Activated T-helper 17 cell treated with anti-CD3 and anti-CD28 coated beads, Interleukin-2, amount 50 U/mL, for 72 hours (primary cell): ENCODE data around the gene RBM15. TPM values are rescaled to one million over a fixed set of nuclear protein-coding genes. Genes with fewer than 3 reads are reported as not detected.
A peak's percentile ranks its signal among the peaks of the same experiment; 100 is the strongest.

ENCODE experiments used
- ATAC-seq: fragments of 150-1000 bp; cut with Tn5 transposase; replicated peaks from 2 replicates; pipeline ENCODE4 v1.10.0; 2021; ENCODE audit warnings: mild to moderate bottlenecking, moderate library complexity
- H3K27ac Mint-ChIP-seq: one replicate; pipeline ENCODE4 v1.8.0; 2022; ENCODE audit warnings: mixed read lengths
- H3K27me3 Mint-ChIP-seq: one replicate; pipeline ENCODE4 v1.8.0; 2022; ENCODE audit warnings: mixed read lengths
- H3K36me3 Mint-ChIP-seq: one replicate; pipeline ENCODE4 v1.8.0; 2022; ENCODE audit warnings: low read depth, mild to moderate bottlenecking, mixed read lengths
- H3K4me1 Mint-ChIP-seq: one replicate; pipeline ENCODE4 v1.8.0; 2022; ENCODE audit warnings: mixed read lengths
- H3K4me3 Mint-ChIP-seq: one replicate; pipeline ENCODE4 v1.8.0; 2022; ENCODE audit warnings: mild to moderate bottlenecking, mixed read lengths
- H3K9me3 Mint-ChIP-seq: one replicate; pipeline ENCODE4 v1.8.0; 2022; ENCODE audit warnings: mixed read lengths
- total RNA-seq, 2 donors: library from RNA; stranded (reverse); gene quantifications; one replicate each; pipeline ENCODE4 v1.2.3, GENCODE V29; 2022

Gene RBM15
- total RNA-seq, 2 donors from 2014 or later, result 61.8 to 86.2 TPM

GRCh38 chr1:110309767-110310166, 29.4 kb upstream of the RBM15 start:
- no peak for ATAC-seq
- H3K9me3 Mint-ChIP-seq, result no peaks in the 10 kb centered on the region
- no peaks in the 10 kb centered on the region for H3K27me3 Mint-ChIP-seq
- no peaks in the 10 kb centered on the region for H3K36me3 Mint-ChIP-seq
- no peak overlapping the region for H3K4me3 Mint-ChIP-seq
- H3K27ac Mint-ChIP-seq, result no peak overlapping the region
- H3K4me1 Mint-ChIP-seq, result peaks cover 5% of the 10 kb centered on the region

GRCh38 chr1:110310300-110310699, 28.9 kb upstream of the RBM15 start:
- no peaks in the 10 kb centered on the region for H3K27me3 Mint-ChIP-seq
- no peak overlapping the region for H3K4me3 Mint-ChIP-seq
- ATAC-seq, result no peak
- H3K36me3 Mint-ChIP-seq, result no peaks in the 10 kb centered on the region
- H3K27ac Mint-ChIP-seq, result no peak overlapping the region
- H3K4me1 Mint-ChIP-seq, result peaks cover 5% of the 10 kb centered on the region
- no peaks in the 10 kb centered on the region for H3K9me3 Mint-ChIP-seq

- Mint-ChIP-seq H3K9me3 (no peaks in the 10 kb centered on the region), H3K27me3 (no peaks in the 10 kb centered on the region), H3K4me1 (peaks cover 5% of the 10 kb centered on the region), H3K27ac (no peak overlapping the region), H3K36me3 (no peaks in the 10 kb centered on the region), H3K4me3 (no peak overlapping the region)
- peak; percentile 95 for ATAC-seq
Observed at GRCh38 chr1:110312188-110313121, 26.7 kb upstream of the RBM15 start.

- Mint-ChIP-seq H3K9me3 (no peaks in the 10 kb centered on the region), H3K4me3 (no peak overlapping the region), H3K36me3 (no peaks in the 10 kb centered on the region), H3K27me3 (no peaks in the 10 kb centered on the region), H3K27ac (no peak overlapping the region), H3K4me1 (peaks cover 5% of the 10 kb centered on the region)
- no peak for ATAC-seq
Observed at GRCh38 chr1:110316735-110317134, 22.4 kb upstream of the RBM15 start.

- Mint-ChIP-seq H3K36me3 (no peaks in the 10 kb centered on the region), H3K27me3 (no peaks in the 10 kb centered on the region), H3K27ac (no peak overlapping the region), H3K4me1 (peaks cover 5% of the 10 kb centered on the region), H3K4me3 (no peak overlapping the region), H3K9me3 (no peaks in the 10 kb centered on the region)
- no peak for ATAC-seq
Observed at GRCh38 chr1:110318046-110318445, 21.1 kb upstream of the RBM15 start.

GRCh38 chr1:110319332-110320167, 19.6 kb upstream of the RBM15 start:
- ATAC-seq, result peak; percentile 80
- H3K27me3 Mint-ChIP-seq, result no peaks in the 10 kb centered on the region
- H3K9me3 Mint-ChIP-seq, result no peaks in the 10 kb centered on the region
- H3K4me3 Mint-ChIP-seq, result no peak overlapping the region
- peak overlapping the region; percentile 12 for H3K27ac Mint-ChIP-seq
- H3K4me1 Mint-ChIP-seq, result peaks cover 5% of the 10 kb centered on the region
- H3K36me3 Mint-ChIP-seq, result no peaks in the 10 kb centered on the region

GRCh38 chr1:110320168-110320518, 19.0 kb upstream of the RBM15 start:
- Mint-ChIP-seq H3K27me3 (no peaks in the 10 kb centered on the region), H3K9me3 (no peaks in the 10 kb centered on the region), H3K27ac (no peak overlapping the region), H3K4me1 (peaks cover 5% of the 10 kb centered on the region), H3K4me3 (no peak overlapping the region), H3K36me3 (no peaks in the 10 kb centered on the region)
- ATAC-seq, result peak; percentile 11

GRCh38 chr1:110321045-110321444, 18.1 kb upstream of the RBM15 start:
- Mint-ChIP-seq H3K9me3 (no peaks in the 10 kb centered on the region), H3K27me3 (no peaks in the 10 kb centered on the region), H3K36me3 (no peaks in the 10 kb centered on the region), H3K4me3 (no peak overlapping the region), H3K4me1 (peaks cover 5% of the 10 kb centered on the region), H3K27ac (no peak overlapping the region)
- no peak for ATAC-seq

GRCh38 chr1:110321846-110322245, 17.3 kb upstream of the RBM15 start:
- H3K27me3 Mint-ChIP-seq, result no peaks in the 10 kb centered on the region
- no peak for ATAC-seq
- no peaks in the 10 kb centered on the region for H3K9me3 Mint-ChIP-seq
- H3K4me1 Mint-ChIP-seq, result peaks cover 5% of the 10 kb centered on the region
- H3K27ac Mint-ChIP-seq, result no peak overlapping the region
- H3K4me3 Mint-ChIP-seq, result no peak overlapping the region
- H3K36me3 Mint-ChIP-seq, result no peaks in the 10 kb centered on the region

- Mint-ChIP-seq H3K27me3 (no peaks in the 10 kb centered on the region), H3K36me3 (no peaks in the 10 kb centered on the region), H3K27ac (no peak overlapping the region), H3K4me1 (peaks cover 1% of the 10 kb centered on the region), H3K9me3 (no peaks in the 10 kb centered on the region), H3K4me3 (no peak overlapping the region)
- ATAC-seq, result no peak
Observed at GRCh38 chr1:110324667-110325066, 14.5 kb upstream of the RBM15 start.

GRCh38 chr1:110326826-110327225, 12.4 kb upstream of the RBM15 start:
- Mint-ChIP-seq H3K4me3 (no peak overlapping the region), H3K9me3 (no peaks in the 10 kb centered on the region), H3K27me3 (no peaks in the 10 kb centered on the region), H3K4me1 (no peaks in the 10 kb centered on the region), H3K27ac (no peak overlapping the region), H3K36me3 (no peaks in the 10 kb centered on the region)
- ATAC-seq, result no peak

GRCh38 chr1:110328274-110328673, 10.9 kb upstream of the RBM15 start:
- H3K4me3 Mint-ChIP-seq, result no peak overlapping the region
- no peaks in the 10 kb centered on the region for H3K36me3 Mint-ChIP-seq
- H3K9me3 Mint-ChIP-seq, result no peaks in the 10 kb centered on the region
- no peak for ATAC-seq
- no peaks in the 10 kb centered on the region for H3K27me3 Mint-ChIP-seq
- H3K27ac Mint-ChIP-seq, result no peak overlapping the region
- H3K4me1 Mint-ChIP-seq, result no peaks in the 10 kb centered on the region

GRCh38 chr1:110328700-110329099, 10.5 kb upstream of the RBM15 start:
- ATAC-seq, result no peak
- Mint-ChIP-seq H3K27ac (no peak overlapping the region), H3K36me3 (no peaks in the 10 kb centered on the region), H3K4me1 (no peaks in the 10 kb centered on the region), H3K9me3 (no peaks in the 10 kb centered on the region), H3K4me3 (no peak overlapping the region), H3K27me3 (no peaks in the 10 kb centered on the region)

- H3K27me3 Mint-ChIP-seq, result no peaks in the 10 kb centered on the region
- ATAC-seq, result no peak
- no peaks in the 10 kb centered on the region for H3K9me3 Mint-ChIP-seq
- peak overlapping the region; percentile 59 for H3K27ac Mint-ChIP-seq
- H3K4me1 Mint-ChIP-seq, result peaks cover 8% of the 10 kb centered on the region
- H3K4me3 Mint-ChIP-seq, result no peak overlapping the region
- H3K36me3 Mint-ChIP-seq, result peaks cover 5% of the 10 kb centered on the region
Observed at GRCh38 chr1:110335265-110335664, 3.9 kb upstream of the RBM15 start.
